Osteocyte (in vitro differentiated cells): ENCODE data around the gene CORO1C. TPM values are rescaled to one million over a fixed set of nuclear protein-coding genes. Genes with fewer than 3 reads are reported as not detected.
A peak's percentile ranks its signal among the peaks of the same experiment; 100 is the strongest.

Experiments used
- DNase-seq: peaks from one replicate; pipeline ENCODE4 v3.0.0; 2021; ENCODE audit warnings: mixed read lengths; ENCODE audit not compliant: unreplicated experiment; ENCODE audit errors: extremely low spot score
- H3K27ac Mint-ChIP-seq: one replicate; pipeline ENCODE4 v1.8.0; 2021; ENCODE audit warnings: mild to moderate bottlenecking, mixed read lengths; ENCODE audit not compliant: unreplicated experiment
- H3K27me3 Mint-ChIP-seq: one replicate; pipeline ENCODE4 v1.8.0; 2021; ENCODE audit warnings: mixed read lengths; ENCODE audit not compliant: unreplicated experiment
- H3K36me3 Mint-ChIP-seq: one replicate; pipeline ENCODE4 v1.8.0; 2021; ENCODE audit warnings: mixed read lengths; ENCODE audit not compliant: unreplicated experiment
- H3K4me1 Mint-ChIP-seq: one replicate; pipeline ENCODE4 v1.8.0; 2021; ENCODE audit warnings: mixed read lengths; ENCODE audit not compliant: unreplicated experiment
- H3K4me3 Mint-ChIP-seq: one replicate; pipeline ENCODE4 v1.8.0; 2021; ENCODE audit warnings: mild to moderate bottlenecking, moderate library complexity, mixed read lengths; ENCODE audit not compliant: unreplicated experiment
- H3K9me3 Mint-ChIP-seq: one replicate; pipeline ENCODE4 v1.8.0; 2021; ENCODE audit warnings: mixed read lengths; ENCODE audit not compliant: unreplicated experiment
- CTCF ChIP-seq: fragments of 200-600 bp; sonication (generic); IDR thresholded peaks from 2 replicates; pipeline ENCODE4 v1.5.0; 2021; ENCODE audit warnings: antibody characterized with exemption, mild to moderate bottlenecking, moderate library complexity
- total RNA-seq: library from RNA; stranded (reverse); gene quantifications from 2 replicates; pipeline ENCODE4 v1.2.1, GENCODE V29; 2021

Gene CORO1C
- total RNA-seq, 1 donor from 2014 or later, result 234 TPM

GRCh38 chr12:108691998-108692808 lies 39.1 kb downstream of the CORO1C start:
- Mint-ChIP-seq H3K4me1 (peaks cover 81% of the 10 kb centered on the region), H3K36me3 (peaks cover 16% of the 10 kb centered on the region), H3K27me3 (no peaks in the 10 kb centered on the region), H3K4me3 (peak overlapping the region; percentile 57), H3K9me3 (no peaks in the 10 kb centered on the region), H3K27ac (peak overlapping the region; percentile 92)
- TF ChIP-seq CTCF, result no peak
- DNase-seq, result no peak

DNA sequence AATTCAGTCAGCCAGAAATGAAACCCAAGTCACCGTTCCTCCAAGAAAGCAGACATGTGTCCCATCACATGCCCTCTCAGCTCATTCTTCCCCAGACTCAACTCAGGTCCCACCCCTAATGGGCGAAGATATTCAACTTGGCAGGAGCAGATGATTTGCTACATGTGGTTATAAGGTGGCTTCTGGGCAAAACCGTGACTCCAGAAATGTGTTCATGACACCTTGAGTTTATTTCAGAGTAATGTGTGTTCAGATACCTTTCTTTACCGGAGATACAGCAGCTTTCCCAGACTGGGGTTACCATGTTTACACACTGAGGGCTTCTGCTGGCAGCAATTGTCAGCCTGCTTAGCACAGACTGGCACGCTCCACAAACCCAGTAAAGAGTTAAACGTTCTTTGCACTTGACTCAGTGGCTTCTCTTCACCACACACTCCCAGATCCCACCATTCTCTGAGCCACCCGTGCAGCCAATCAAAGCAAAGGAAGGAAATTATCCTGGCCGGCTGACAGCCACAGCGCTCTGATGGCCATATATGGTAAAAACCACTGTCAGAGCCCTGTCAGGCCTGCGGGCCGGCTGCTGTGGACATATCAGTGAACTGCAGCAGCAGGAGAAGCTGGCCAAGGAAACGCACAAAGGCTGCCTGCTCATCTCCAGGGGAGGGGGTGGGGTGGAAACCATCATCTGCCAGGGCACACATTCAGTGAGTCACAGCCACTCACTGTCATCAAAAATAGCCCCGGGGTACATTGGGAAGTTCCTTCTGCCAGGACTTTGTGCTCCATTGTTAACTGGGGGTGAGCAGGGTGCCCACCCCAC lies 39.9 kb downstream of the CORO1C start:
- Mint-ChIP-seq H3K4me1 (peaks cover 80% of the 10 kb centered on the region), H3K36me3 (peaks cover 20% of the 10 kb centered on the region), H3K9me3 (no peaks in the 10 kb centered on the region), H3K4me3 (peak overlapping the region; percentile 57), H3K27me3 (no peaks in the 10 kb centered on the region), H3K27ac (peak overlapping the region; percentile 92)
- peak; percentile 96 for DNase-seq
- peak; percentile 35 for TF ChIP-seq CTCF

- peak overlapping the region; percentile 92 for H3K27ac Mint-ChIP-seq
- H3K27me3 Mint-ChIP-seq, result no peaks in the 10 kb centered on the region
- no peak for DNase-seq
- H3K4me1 Mint-ChIP-seq, result peaks cover 79% of the 10 kb centered on the region
- no peak for TF ChIP-seq CTCF
- H3K4me3 Mint-ChIP-seq, result peak overlapping the region; percentile 23
- H3K9me3 Mint-ChIP-seq, result no peaks in the 10 kb centered on the region
- peaks cover 16% of the 10 kb centered on the region for H3K36me3 Mint-ChIP-seq
These were observed 40.7 kb downstream of the CORO1C start for GRCh38 chr12:108690542-108691174.

GRCh38 chr12:108690191-108690518 lies 41.2 kb downstream of the CORO1C start:
- Mint-ChIP-seq H3K4me3 (peak overlapping the region; percentile 23), H3K36me3 (peaks cover 16% of the 10 kb centered on the region), H3K27me3 (no peaks in the 10 kb centered on the region), H3K4me1 (peaks cover 79% of the 10 kb centered on the region), H3K9me3 (no peaks in the 10 kb centered on the region), H3K27ac (peak overlapping the region; percentile 92)
- no peak for TF ChIP-seq CTCF
- no peak for DNase-seq
